Esophagus squamous epithelium (tissue), 4 donors: Measurements from ENCODE around the gene C11orf24.

Experiments
- POLR2A ChIP-seq, 4 donors: fragments of 450-650 bp; IDR thresholded peaks; one replicate each; pipeline ENCODE4 v1.6.1; 2017; ENCODE audit warnings: antibody characterized with exemption in 4 of 4, mild to moderate bottlenecking in 4 of 4, moderate library complexity in 3 of 4
- TF ChIP-seq, protein P1 (sequence below), 6 experiments: fragments of 450-650 bp in 4 of 6; fragments of 200-600 bp in 2 of 6; sonication (generic) in 2 of 6; IDR thresholded peaks; one replicate each; pipeline ENCODE4 v1.5.1; 2016 to 2019; ENCODE audit warnings: antibody characterized with exemption in 6 of 6, mild to moderate bottlenecking in 4 of 6, moderate library complexity in 4 of 6

- TF ChIP-seq, protein P1, sequence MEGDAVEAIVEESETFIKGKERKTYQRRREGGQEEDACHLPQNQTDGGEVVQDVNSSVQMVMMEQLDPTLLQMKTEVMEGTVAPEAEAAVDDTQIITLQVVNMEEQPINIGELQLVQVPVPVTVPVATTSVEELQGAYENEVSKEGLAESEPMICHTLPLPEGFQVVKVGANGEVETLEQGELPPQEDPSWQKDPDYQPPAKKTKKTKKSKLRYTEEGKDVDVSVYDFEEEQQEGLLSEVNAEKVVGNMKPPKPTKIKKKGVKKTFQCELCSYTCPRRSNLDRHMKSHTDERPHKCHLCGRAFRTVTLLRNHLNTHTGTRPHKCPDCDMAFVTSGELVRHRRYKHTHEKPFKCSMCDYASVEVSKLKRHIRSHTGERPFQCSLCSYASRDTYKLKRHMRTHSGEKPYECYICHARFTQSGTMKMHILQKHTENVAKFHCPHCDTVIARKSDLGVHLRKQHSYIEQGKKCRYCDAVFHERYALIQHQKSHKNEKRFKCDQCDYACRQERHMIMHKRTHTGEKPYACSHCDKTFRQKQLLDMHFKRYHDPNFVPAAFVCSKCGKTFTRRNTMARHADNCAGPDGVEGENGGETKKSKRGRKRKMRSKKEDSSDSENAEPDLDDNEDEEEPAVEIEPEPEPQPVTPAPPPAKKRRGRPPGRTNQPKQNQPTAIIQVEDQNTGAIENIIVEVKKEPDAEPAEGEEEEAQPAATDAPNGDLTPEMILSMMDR (IDR thresholded peaks at IDR 0.05) = no peak
- no peak for TF ChIP-seq POLR2A (IDR thresholded peaks at IDR 0.05)
These were observed 28.5 kb upstream of the C11orf24 start for GRCh38 chr11:68300076-68300830.
